GM12801 (cell line): ENCODE results near the gene NKX2-3.

ENCODE experiments used
- CTCF ChIP-seq: IDR thresholded peaks from one replicate; pipeline ENCODE4 v1.5.1; 2011; ENCODE audit warnings: control low read depth; ENCODE audit not compliant: insufficient read length; ENCODE audit errors: extremely low read depth

NKX2-3 gene

GRCh38 chr10:99539120-99539519 lies 6.4 kb downstream of the NKX2-3 start:
- TF ChIP-seq CTCF, result no peak

- TF ChIP-seq CTCF, result no peak
Measured at GRCh38 chr10:99539820-99540219, 7.1 kb downstream of the NKX2-3 start.

GRCh38 chr10:99540306-99540656 lies 7.5 kb downstream of the NKX2-3 start:
- no peak for TF ChIP-seq CTCF

GRCh38 chr10:99540657-99541531 lies 8.2 kb downstream of the NKX2-3 start:
- TF ChIP-seq CTCF, result no peak

GRCh38 chr10:99544322-99544721 lies 11.6 kb downstream of the NKX2-3 start:
- no peak for TF ChIP-seq CTCF

GRCh38 chr10:99548041-99548530 lies 15.3 kb downstream of the NKX2-3 start:
- TF ChIP-seq CTCF, result no peak

GRCh38 chr10:99551158-99551557 lies 18.4 kb downstream of the NKX2-3 start:
- no peak for TF ChIP-seq CTCF
